MM.1S (cell line): ENCODE measurements around the gene ISL2.

ENCODE experiments used
- DNase-seq: peaks from one replicate; pipeline ENCODE4 v3.0.0-alpha.2; 2015
- H2AFZ ChIP-seq: fragments of 300-600 bp; sonication (generic); 2 replicates; pipeline ENCODE4 v1.6.0; 2016; ENCODE audit warnings: antibody characterized with exemption, low read length
- H3F3A ChIP-seq: fragments of 300-600 bp; sonication (generic); 2 replicates; pipeline ENCODE4 v1.6.1; 2016; ENCODE audit warnings: mild to moderate bottlenecking, antibody characterized with exemption, low read length, moderate library complexity, mixed read lengths; ENCODE audit not compliant: insufficient read depth
- H3K27ac ChIP-seq: fragments of 300-600 bp; sonication (generic); 2 replicates; pipeline ENCODE4 v1.5.1; 2016; ENCODE audit warnings: mild to moderate bottlenecking, low read length
- H3K27me3 ChIP-seq: fragments of 300-600 bp; sonication (generic); replicated peaks from 2 replicates; pipeline ENCODE4 v1.6.0; 2016; ENCODE audit warnings: low read length; ENCODE audit not compliant: insufficient read depth
- H3K36me3 ChIP-seq: fragments of 300-600 bp; sonication (generic); replicated peaks from 2 replicates; pipeline ENCODE4 v1.6.1; 2016; ENCODE audit warnings: mild to moderate bottlenecking, low read length, mixed read lengths; ENCODE audit not compliant: insufficient read depth
- H3K4me1 ChIP-seq: fragments of 300-600 bp; sonication (generic); 2 replicates; pipeline ENCODE4 v1.6.1; 2016; ENCODE audit warnings: low read length, mixed read lengths
- H3K4me2 ChIP-seq: fragments of 300-600 bp; sonication (generic); 2 replicates; pipeline ENCODE4 v1.6.0; 2016; ENCODE audit warnings: low read depth, low read length
- H3K4me3 ChIP-seq: fragments of 300-600 bp; sonication (generic); 2 replicates; pipeline ENCODE4 v1.5.1; 2016; ENCODE audit warnings: low read length, mixed read lengths
- H3K79me2 ChIP-seq: fragments of 300-600 bp; sonication (generic); 2 replicates; pipeline ENCODE4 v1.6.1; 2016; ENCODE audit warnings: mixed run types, low read length, mixed read lengths
- H3K9ac ChIP-seq: fragments of 300-600 bp; sonication (generic); 2 replicates; pipeline ENCODE4 v1.6.1; 2016; ENCODE audit warnings: low read length, mixed read lengths
- H3K9me2 ChIP-seq: fragments of 300-600 bp; sonication (generic); replicated peaks from 2 replicates; pipeline ENCODE4 v1.6.1; 2016; ENCODE audit warnings: mild to moderate bottlenecking, low read length, mixed read lengths; ENCODE audit not compliant: insufficient read depth
- H3K9me3 ChIP-seq: fragments of 300-600 bp; sonication (generic); replicated peaks from 2 replicates; pipeline ENCODE4 v1.6.1; 2016; ENCODE audit warnings: mild to moderate bottlenecking, low read length, mixed read lengths; ENCODE audit not compliant: insufficient read depth
- H4K20me1 ChIP-seq: fragments of 300-600 bp; sonication (generic); 2 replicates; pipeline ENCODE4 v1.6.1; 2016; ENCODE audit warnings: mild to moderate bottlenecking, low read length, moderate library complexity, mixed read lengths; ENCODE audit not compliant: insufficient read depth
- CTCF ChIP-seq: fragments of 300-600 bp; sonication (generic); IDR thresholded peaks from 2 replicates; pipeline ENCODE4 v1.5.1; 2016; ENCODE audit warnings: antibody characterized with exemption, low read length, mixed read lengths
- EZH2 ChIP-seq: fragments of 300-600 bp; sonication (generic); optimal IDR thresholded peaks from 2 replicates; pipeline ENCODE3; 2017; ENCODE audit warnings: low read depth, mild to moderate bottlenecking, antibody characterized with exemption, low read length, mixed read lengths
- EZH2phosphoT487 ChIP-seq: fragments of 300-600 bp; sonication (generic); IDR thresholded peaks from 2 replicates; pipeline ENCODE4 v1.6.1; 2018; ENCODE audit warnings: antibody characterized with exemption, low read length

ISL2 gene

GRCh38 chr15:76353023-76353577, 16.5 kb downstream of the ISL2 start:
- Histone ChIP-seq H3F3A (no peaks in the 10 kb centered on the region), H3K4me3 (no peak overlapping the region), H3K9me3 (no peaks in the 10 kb centered on the region), H3K4me1 (no peaks in the 10 kb centered on the region), H3K9me2 (no peaks in the 10 kb centered on the region), H3K27ac (no peak overlapping the region), H3K27me3 (no peaks in the 10 kb centered on the region), H3K79me2 (no peaks in the 10 kb centered on the region), H3K9ac (no peak overlapping the region), H3K36me3 (no peaks in the 10 kb centered on the region), H4K20me1 (no peaks in the 10 kb centered on the region), H3K4me2 (no peak overlapping the region), H2AFZ (no peak overlapping the region)
- no peak for TF ChIP-seq EZH2phosphoT487
- no peak for TF ChIP-seq CTCF
- no peak for TF ChIP-seq EZH2
- DNase-seq: no peak

- no peaks in the 10 kb centered on the region for H3K27me3 ChIP-seq
- no peaks in the 10 kb centered on the region for H3K36me3 ChIP-seq
- H2AFZ ChIP-seq: no peak overlapping the region
- H3F3A ChIP-seq: no peaks in the 10 kb centered on the region
- H3K79me2 ChIP-seq: no peaks in the 10 kb centered on the region
- no peaks in the 10 kb centered on the region for H3K9me2 ChIP-seq
- no peaks in the 10 kb centered on the region for H3K4me1 ChIP-seq
- no peak for DNase-seq
- no peak overlapping the region for H3K4me2 ChIP-seq
- H4K20me1 ChIP-seq: no peaks in the 10 kb centered on the region
- no peak overlapping the region for H3K9ac ChIP-seq
- H3K9me3 ChIP-seq: no peaks in the 10 kb centered on the region
- H3K4me3 ChIP-seq: no peak overlapping the region
- TF ChIP-seq EZH2 (no peak), EZH2phosphoT487 (no peak), CTCF (no peak)
- no peak overlapping the region for H3K27ac ChIP-seq
These were observed 17.3 kb downstream of the ISL2 start for GRCh38 chr15:76353903-76354302.

- Histone ChIP-seq H3K4me3 (no peak overlapping the region), H3K4me1 (no peaks in the 10 kb centered on the region), H3K36me3 (no peaks in the 10 kb centered on the region), H3K9me3 (no peaks in the 10 kb centered on the region), H3K79me2 (no peaks in the 10 kb centered on the region), H3K9me2 (no peaks in the 10 kb centered on the region), H2AFZ (no peak overlapping the region), H3K27ac (no peak overlapping the region), H4K20me1 (no peaks in the 10 kb centered on the region), H3F3A (no peaks in the 10 kb centered on the region), H3K27me3 (no peaks in the 10 kb centered on the region), H3K4me2 (no peak overlapping the region), H3K9ac (no peak overlapping the region)
- TF ChIP-seq EZH2phosphoT487 (no peak), CTCF (no peak), EZH2 (no peak)
- no peak for DNase-seq
These were observed 18.4 kb downstream of the ISL2 start for GRCh38 chr15:76354823-76355440.
